Spleen (tissue), 11 donors: ENCODE results near the gene FEM1B. TPM values are rescaled to one million over a fixed set of nuclear protein-coding genes. Genes with fewer than 3 reads are reported as not detected.

ENCODE experiments used
- DNase-seq: peaks from one replicate; pipeline ENCODE4 v3.0.0-alpha.2; 2020
- H3K27ac ChIP-seq, 8 donors: fragments of 200-600 bp; sonication (generic) in 7 of 8; 1 replicate in 4 of 8; 2 replicates in 4 of 8; pipeline versions ENCODE4 v1.5.0 to v1.8.0; 2016 to 2021; ENCODE audit warnings: inconsistent platforms in 4 of 8, mild to moderate bottlenecking in 4 of 8, moderate library complexity in 1 of 8
- H3K27me3 ChIP-seq, 7 donors: fragments of 200-600 bp; sonication (generic) in 6 of 7; replicated peaks in 1 of 7; 1 replicate in 4 of 7; 2 replicates in 3 of 7; pipeline versions ENCODE4 v1.5.0 to v1.8.0; 2016 to 2021; ENCODE audit warnings: inconsistent platforms in 3 of 7, mild to moderate bottlenecking in 1 of 7
- H3K36me3 ChIP-seq, 6 donors: fragments of 200-600 bp; sonication (generic) in 5 of 6; 1 replicate in 4 of 6; 2 replicates in 2 of 6; pipeline versions ENCODE4 v1.5.0 to v1.8.0; 2016 to 2021; ENCODE audit warnings: inconsistent platforms in 2 of 6
- H3K4me1 ChIP-seq, 6 donors: fragments of 200-600 bp; sonication (generic) in 5 of 6; 1 replicate in 3 of 6; 2 replicates in 3 of 6; pipeline versions ENCODE4 v1.5.0 to v1.8.0; 2016 to 2021; ENCODE audit warnings: inconsistent platforms in 3 of 6
- H3K4me3 ChIP-seq, 8 donors: fragments of 200-600 bp; sonication (generic) in 7 of 8; 1 replicate in 4 of 8; 2 replicates in 4 of 8; pipeline versions ENCODE4 v1.5.0 to v1.8.0; 2016 to 2021; ENCODE audit warnings: inconsistent platforms in 4 of 8, mild to moderate bottlenecking in 4 of 8, moderate library complexity in 2 of 8
- H3K9me3 ChIP-seq, 8 donors: fragments of 200-600 bp; sonication (generic) in 7 of 8; 1 replicate in 4 of 8; 2 replicates in 4 of 8; pipeline versions ENCODE4 v1.5.0 to v1.8.0; 2016 to 2021; ENCODE audit warnings: inconsistent platforms in 4 of 8
- CTCF ChIP-seq, 11 experiments: fragments of 200-600 bp in 7 of 11; fragments of 450-650 bp in 4 of 11; sonication (generic) in 4 of 11; IDR thresholded peaks in 8 of 11; conservative IDR thresholded peaks in 3 of 11; 1 replicate in 7 of 11; 2 replicates in 4 of 11; pipeline versions ENCODE4 v1.4.0 to v1.8.0; 2016 to 2021; ENCODE audit warnings: antibody characterized with exemption in 11 of 11, inconsistent platforms in 4 of 11, mild to moderate bottlenecking in 1 of 11
- POLR2A ChIP-seq, 3 donors: fragments of 450-650 bp; IDR thresholded peaks; one replicate each; pipeline ENCODE4 v1.5.1; 2017; ENCODE audit warnings: antibody characterized with exemption in 3 of 3, mild to moderate bottlenecking in 1 of 3
- POLR2AphosphoS5 ChIP-seq, 3 donors: sonication (generic); formaldehyde crosslinking; IDR thresholded peaks; one replicate each; pipeline ENCODE4 v1.5.1; 2017; ENCODE audit warnings: antibody characterized with exemption in 3 of 3
- WGBS, 5 donors: extraction: QIAGEN DNeasy Blood & Tissue Kit in 3 of 5; methylation state at CpG; one replicate each; pipeline versions ENCODE4 v1.1.5 to v1.1.7; 2013 to 2018; 5-methylcytosine and 5-hydroxymethylcytosine counted together
- intact Hi-C: fragments of 100-400 bp; cut with DNase I; formaldehyde crosslinking; loops from one replicate; pipeline ENCODE4 v1.15.0; 2023; ENCODE audit warnings: low total_unique reads
- polyA plus RNA-seq, 3 donors: library from polyadenylated mRNA; stranded (reverse); fragments of 200-250 nt; gene quantifications; one replicate each; pipeline ENCODE4 v1.2.1, GENCODE V29; 2013
- total RNA-seq, 7 donors: library from RNA; depleted of rRNA in 3 of 7; stranded (reverse); fragments of >200 nt in 3 of 7; fragmentation: NEBNext Ultra II Directional in 4 of 7; extraction: Animal tissue kit (Norgen Biotek cat#: 25700) in 4 of 7; gene quantifications; one replicate each; pipeline versions ENCODE4 v1.1.0 to v1.2.1, GENCODE V29; 2016 to 2021
- donor health status: healthy with polysubstance abuse.
- donor health status: DM: no; HTN: no; CAD: no; lungs with moderate emphysema.
- donor health status: DM: no; HTN: no; CAD: no.
- donor health status: Bipolar disorder and iron deficiency.
- donor health status: healthy.
- donor health status: DM: no; HTN: no; CAD: no.
- donor health status: DM: yes; HTN: yes; CAD: no.

FEM1B gene
- total and polyA plus RNA-seq, 10 donors, result 6.2 to 63.5 (median 44.9) TPM

GRCh38 chr15:68325726-68326125, 48.2 kb downstream of the FEM1B start:
- intact Hi-C loops, result no loop called here
- Histone ChIP-seq H3K27ac (no peak overlapping the region), H3K36me3 (peaks cover 0 to 6% (median 0%) of the 10 kb centered on the region in 6 donors), H3K9me3 (no peaks in the 10 kb centered on the region), H3K27me3 (peaks cover 0 to 12% (median 0%) of the 10 kb centered on the region in 7 donors), H3K4me1 (peaks cover 0 to 14% (median 7%) of the 10 kb centered on the region in 6 donors), H3K4me3 (no peak overlapping the region)
- DNase-seq, result no peak
- 81 to 89% (median 87%) methylated on average over 4 of the region's 4 CpGs for WGBS, 5 donors
- no peak for TF ChIP-seq POLR2AphosphoS5 (IDR thresholded peaks at IDR 0.05)
- TF ChIP-seq POLR2A (IDR thresholded peaks at IDR 0.05), result no peak
- TF ChIP-seq CTCF (IDR thresholded peaks at IDR 0.05 in 8 of 11, conservative IDR thresholded peaks at IDR 0.05 in 3 of 11), result no peak

GRCh38 chr15:68326711-68327354, 49.3 kb downstream of the FEM1B start:
- peaks cover 0 to 12% (median 0%) of the 10 kb centered on the region in 7 donors for H3K27me3 ChIP-seq
- no peaks in the 10 kb centered on the region for H3K9me3 ChIP-seq
- no peak overlapping the region for H3K4me3 ChIP-seq
- peaks cover 0 to 14% (median 7%) of the 10 kb centered on the region in 6 donors for H3K4me1 ChIP-seq
- H3K27ac ChIP-seq, result no peak overlapping the region
- DNase-seq, result no peak
- peaks cover 0 to 6% (median 0%) of the 10 kb centered on the region in 6 donors for H3K36me3 ChIP-seq
- no peak for TF ChIP-seq POLR2AphosphoS5 (IDR thresholded peaks at IDR 0.05)
- TF ChIP-seq CTCF (IDR thresholded peaks at IDR 0.05 in 8 of 11, conservative IDR thresholded peaks at IDR 0.05 in 3 of 11), result no peak
- no peak for TF ChIP-seq POLR2A (IDR thresholded peaks at IDR 0.05)
- WGBS, 5 donors, result 59 to 71% (median 64%) methylated on average over 11 of the region's 11 CpGs
- intact Hi-C loops, result no loop called here

GRCh38 chr15:68328443-68328842, 50.9 kb downstream of the FEM1B start:
- H3K4me3 ChIP-seq, result no peak overlapping the region
- peaks cover 0 to 19% (median 10%) of the 10 kb centered on the region in 6 donors for H3K4me1 ChIP-seq
- no peaks in the 10 kb centered on the region for H3K9me3 ChIP-seq
- H3K27me3 ChIP-seq, result peaks cover 0 to 12% (median 0%) of the 10 kb centered on the region in 7 donors
- no peak overlapping the region for H3K27ac ChIP-seq
- peaks cover 0 to 6% (median 0%) of the 10 kb centered on the region in 6 donors for H3K36me3 ChIP-seq
- no peak for DNase-seq
- no peak for TF ChIP-seq POLR2AphosphoS5 (IDR thresholded peaks at IDR 0.05)
- TF ChIP-seq POLR2A (IDR thresholded peaks at IDR 0.05), result no peak
- no peak for TF ChIP-seq CTCF (IDR thresholded peaks at IDR 0.05 in 8 of 11, conservative IDR thresholded peaks at IDR 0.05 in 3 of 11)
- 59 to 80% (median 73%) methylated on average over 8 of the region's 8 CpGs for WGBS, 5 donors
- intact Hi-C loops, result no loop called here

- Histone ChIP-seq H3K4me1 (peaks cover under 1 to 25% (median 15%) of the 10 kb centered on the region in 6 donors), H3K27me3 (peaks cover 0 to 12% (median 0%) of the 10 kb centered on the region in 7 donors), H3K9me3 (no peaks in the 10 kb centered on the region), H3K27ac (no peak overlapping the region), H3K4me3 (no peak overlapping the region), H3K36me3 (peaks cover 0 to 6% (median 0%) of the 10 kb centered on the region in 6 donors)
- WGBS, 5 donors, result 85 to 95% (median 94%) methylated on average over 3 of the region's 3 CpGs
- DNase-seq, result no peak
- no peak for TF ChIP-seq CTCF (IDR thresholded peaks at IDR 0.05 in 8 of 11, conservative IDR thresholded peaks at IDR 0.05 in 3 of 11)
- no peak for TF ChIP-seq POLR2AphosphoS5 (IDR thresholded peaks at IDR 0.05)
- no peak for TF ChIP-seq POLR2A (IDR thresholded peaks at IDR 0.05)
- intact Hi-C loops, result no loop called here
Observed at GRCh38 chr15:68328964-68329363, 51.4 kb downstream of the FEM1B start.
